NCI-H526 treated with DMSO at 0.1 percent for 48 hours (cell line): ENCODE data around the gene TKT.

ENCODE experiments used
- DNase-seq: peaks from one replicate; lab custom pipeline; 2025; lab: John Stamatoyannopoulos, UW

The TKT gene

DNA sequence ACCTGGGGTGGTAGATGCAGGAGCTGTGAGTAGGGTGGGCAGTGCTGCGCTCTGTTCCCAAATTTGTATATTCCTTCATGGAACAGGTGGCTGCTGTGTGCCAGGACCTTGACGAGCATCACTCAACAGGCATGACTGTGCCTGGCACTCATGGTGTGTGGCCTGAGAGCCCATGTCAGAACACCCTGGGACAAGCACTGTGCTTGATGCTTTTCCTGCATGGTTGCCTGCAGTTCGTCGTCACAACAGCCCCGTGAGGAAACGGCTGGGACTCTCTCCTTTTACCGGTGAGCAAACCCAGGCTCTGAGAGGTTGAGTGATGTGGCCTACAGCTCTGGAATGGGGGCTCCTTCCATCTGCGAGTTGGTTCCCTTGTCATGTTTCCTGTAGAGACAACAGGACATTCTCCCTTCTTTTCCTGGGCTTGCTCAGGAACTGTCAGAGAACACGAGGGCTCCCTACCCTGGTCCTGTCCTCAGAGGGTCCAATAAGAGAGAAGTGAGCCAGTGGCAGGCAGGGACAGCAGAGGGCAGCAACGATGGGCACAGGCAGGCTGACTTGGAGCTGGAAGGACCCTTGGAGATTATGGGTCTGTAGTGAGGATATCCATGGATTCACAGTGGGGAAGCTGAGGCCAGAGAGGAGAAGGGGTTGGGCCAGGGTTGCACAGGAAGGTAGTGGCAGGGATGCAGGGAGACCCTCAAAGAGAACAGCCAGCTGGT is 57.4 kb downstream of the TKT start:
- no peak for DNase-seq

DNA sequence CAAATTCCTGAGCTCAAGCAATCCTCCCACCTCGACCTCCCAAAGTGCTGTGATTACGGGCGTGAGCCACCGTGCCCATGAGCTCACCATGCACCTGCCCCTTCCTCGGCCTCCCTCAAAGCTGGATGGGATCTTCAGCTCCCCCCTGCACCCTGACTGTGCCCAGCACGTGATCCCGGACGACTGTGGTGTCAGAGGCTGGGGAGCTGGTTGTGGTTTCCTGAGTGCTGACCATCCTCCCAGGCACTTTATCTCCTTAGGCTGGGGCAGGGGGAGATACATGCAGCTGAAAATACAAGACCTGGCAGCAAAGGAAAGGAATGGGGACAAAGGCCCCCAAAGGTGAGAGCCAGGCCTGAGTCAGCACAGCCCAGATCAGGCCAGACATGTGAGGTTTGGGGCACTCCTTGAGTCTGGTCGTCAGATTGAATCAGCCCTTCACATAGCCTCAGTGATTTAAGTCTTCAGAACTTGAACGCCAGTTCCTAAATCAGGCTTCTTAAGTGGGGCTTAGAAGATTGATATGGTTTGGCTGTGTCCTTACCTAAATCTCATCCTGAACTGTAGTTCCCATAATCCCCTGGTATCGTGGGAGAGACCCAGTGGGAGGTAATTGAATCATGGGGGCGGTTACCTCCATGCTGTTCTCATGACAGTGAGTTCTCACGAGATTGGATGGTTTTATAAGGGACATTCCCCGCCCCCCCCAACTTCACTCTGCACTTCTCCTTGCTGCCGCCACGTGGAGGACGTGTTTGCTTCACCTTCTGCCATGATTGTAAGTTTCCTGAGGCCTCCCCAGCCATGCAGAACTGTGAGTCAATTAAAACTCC is 59.0 kb downstream of the TKT start:
- no peak for DNase-seq

DNA sequence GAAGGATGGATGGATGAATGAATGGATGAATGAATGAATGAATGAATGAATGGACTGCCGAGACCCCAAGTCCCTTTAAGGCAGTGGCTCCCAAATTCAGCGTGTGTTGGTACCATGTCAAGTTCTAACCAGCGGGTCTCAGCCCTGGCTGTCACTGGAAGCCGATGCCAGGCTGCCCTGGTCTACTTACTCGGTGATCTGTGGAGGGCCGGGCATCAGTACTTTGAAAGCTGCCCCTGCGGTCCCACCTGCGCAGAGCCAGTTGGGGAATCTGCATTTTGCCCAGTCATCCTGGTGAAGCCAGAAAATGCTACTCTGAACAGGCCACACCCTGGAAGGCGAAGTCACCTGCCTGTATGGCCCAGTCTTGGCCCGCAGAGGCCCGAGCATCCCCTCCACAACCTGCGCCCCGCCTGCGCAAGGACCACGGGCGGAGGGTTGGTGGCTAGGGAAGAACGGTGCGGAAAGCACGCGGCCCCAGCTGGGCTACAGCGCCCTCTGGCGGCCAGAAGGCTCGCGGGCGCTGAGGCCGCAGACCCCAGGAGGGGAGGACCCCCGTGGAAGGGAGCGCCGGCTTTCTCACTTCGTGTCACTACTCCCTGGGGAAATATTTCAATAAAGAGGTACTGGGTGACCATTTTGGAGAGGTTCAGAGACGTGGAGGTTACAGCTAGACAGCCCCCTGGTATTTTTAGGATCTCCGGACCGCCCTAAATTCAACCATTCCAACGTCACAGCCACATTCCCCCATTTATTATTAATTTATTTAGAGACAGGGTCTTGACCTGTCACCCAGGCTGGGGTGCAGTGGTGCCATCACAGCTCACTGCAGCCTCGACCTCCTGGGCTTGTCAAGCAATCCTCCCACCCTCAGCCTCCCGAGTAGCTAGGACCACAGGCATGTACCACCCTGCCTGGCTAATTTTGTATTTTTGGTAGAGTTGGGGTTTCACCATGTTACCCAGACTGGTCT is 59.9 kb downstream of the TKT start:
- peak; percentile 23 for DNase-seq

DNA sequence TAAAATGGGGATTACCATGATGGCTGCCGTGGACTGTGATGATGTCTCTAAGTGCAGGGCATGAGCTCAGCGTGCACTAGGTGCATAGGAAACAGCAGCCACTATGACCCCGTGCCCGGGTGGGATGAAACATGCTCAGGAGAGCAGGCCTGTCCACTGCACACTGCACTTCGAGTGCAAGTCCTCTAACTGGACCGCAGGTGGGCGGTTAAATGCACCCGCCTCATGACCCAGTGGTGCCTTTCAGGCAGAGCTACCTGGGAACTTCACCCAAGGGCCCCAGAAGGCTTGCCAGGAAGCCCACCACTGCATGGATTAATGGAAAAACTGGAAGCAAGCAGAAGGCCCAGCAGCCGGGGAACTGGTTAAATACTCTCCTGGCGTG is 60.8 kb downstream of the TKT start:
- DNase-seq: no peak

DNA sequence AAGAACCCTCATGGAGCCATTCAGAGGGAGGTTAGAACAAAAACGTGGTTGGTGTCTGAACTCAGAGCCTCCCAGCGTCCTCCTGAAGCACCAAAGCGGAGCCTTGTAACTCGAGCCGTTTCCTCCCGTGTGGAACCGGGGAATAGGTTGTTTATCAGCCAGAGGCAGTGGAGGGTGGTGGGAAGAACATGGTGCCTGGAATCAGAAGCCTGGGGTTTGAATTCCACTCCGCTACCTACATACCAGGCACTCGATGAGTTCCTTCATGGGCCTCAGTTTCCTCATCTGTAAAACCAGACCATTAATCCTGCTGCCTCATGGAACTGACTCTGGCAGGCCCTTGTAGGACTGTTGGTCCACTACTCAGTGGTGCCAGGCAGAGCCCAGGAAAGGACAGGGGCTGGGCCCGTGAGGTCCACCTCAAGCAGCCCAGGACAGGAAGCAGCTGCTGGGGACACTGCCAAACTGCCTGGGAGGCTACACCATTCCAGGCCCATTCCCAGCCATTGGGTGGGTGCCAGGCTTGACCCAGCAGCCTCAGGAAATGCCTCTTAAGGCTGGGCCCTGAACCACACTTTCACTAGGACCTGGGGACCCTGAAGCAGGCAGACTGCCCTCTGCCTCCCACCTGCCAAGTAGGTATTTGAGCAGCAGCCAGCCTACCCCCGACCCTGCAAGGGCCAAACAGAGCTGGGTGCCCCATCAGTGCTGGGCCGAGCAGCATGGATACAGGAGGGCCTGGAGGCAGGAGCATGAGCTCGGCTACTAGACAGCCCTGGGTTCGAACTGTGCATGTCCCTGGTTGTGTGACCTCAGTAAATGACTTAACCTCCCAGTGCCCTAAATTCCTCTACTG is 61.4 kb downstream of the TKT start:
- no peak for DNase-seq

DNA sequence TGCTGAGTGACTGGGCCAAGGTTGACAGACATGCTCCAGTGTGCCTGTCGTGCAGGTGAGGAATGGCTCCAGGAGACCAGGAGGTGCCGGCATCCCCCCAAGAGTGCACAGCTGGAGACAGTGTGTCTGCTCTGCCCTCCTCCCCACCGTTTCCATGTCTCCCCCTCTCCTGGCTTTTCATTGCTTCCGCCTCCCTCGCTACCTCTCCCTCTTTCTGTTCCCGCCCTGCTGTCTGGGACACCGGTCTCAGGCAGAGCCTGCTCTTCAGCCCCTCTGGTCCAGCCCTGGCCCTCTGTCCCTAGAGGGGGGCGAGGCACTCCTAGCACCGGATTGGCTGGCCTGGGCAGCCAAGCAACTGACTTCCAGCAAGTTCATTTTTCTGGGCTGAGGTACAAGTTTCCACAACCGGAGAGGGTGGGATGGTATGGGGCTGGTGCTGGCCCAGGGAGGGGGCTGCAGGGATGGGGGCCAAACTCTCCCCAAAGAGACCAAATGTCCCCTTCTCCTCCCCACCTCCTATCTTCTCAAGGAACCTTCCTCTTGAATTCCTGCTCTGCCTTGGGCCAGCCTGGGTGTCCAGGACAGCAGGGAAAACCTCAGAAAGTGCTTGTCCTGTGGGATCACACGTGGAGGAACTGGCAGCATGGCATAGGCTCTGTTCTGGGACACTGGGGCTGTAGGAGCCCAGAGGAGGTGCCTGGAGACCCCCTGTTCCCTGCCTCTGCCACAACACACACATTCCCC is 62.2 kb downstream of the TKT start:
- DNase-seq: no peak

DNA sequence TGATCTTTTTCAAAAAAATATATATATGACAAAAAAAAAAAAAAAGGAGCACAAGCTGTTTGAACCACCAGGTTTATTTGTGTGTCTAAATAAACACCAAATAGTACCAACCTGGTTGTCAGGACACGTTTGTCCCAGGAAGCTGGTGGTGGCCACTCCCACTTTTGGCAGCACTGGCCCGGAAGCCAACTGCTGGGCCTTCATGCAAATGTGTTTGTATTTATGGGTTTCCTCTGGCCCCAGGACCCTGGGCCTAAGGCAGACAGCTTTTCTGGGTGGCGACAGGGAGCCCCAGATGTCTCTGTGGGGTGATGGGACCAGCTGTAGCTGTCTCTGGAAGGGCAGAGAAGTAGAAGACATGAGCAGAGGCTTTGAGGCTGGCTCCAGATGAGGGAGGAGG is 63.2 kb downstream of the TKT start:
- no peak for DNase-seq

DNA sequence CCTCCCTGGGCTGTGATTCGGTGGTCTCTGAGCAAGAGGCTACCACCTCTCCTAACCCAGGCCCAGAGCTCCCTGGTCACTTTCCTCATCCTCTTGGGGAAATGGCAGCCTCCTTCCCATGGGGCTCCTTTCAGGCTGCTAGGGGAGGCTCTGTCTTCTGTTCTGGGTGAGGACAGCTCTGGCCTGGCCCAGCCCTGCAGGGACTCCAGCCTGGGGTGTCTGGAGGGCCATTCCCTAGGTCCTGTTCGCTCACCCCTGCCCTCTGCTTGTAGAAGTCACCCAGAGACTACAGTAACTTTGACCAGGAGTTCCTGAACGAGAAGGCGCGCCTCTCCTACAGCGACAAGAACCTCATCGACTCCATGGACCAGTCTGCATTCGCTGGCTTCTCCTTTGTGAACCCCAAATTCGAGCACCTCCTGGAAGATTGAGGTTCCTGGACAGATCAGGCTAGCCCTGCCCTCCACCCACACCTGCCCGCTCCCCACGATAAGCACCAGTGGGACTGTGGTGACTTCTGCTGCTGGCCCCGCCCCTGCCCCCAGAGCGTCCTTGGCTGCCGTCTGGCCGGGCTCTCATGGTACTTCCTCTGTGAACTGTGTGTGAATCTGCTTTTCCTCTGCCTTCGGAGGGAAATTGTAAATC is 63.9 kb downstream of the TKT start:
- no peak for DNase-seq

DNA sequence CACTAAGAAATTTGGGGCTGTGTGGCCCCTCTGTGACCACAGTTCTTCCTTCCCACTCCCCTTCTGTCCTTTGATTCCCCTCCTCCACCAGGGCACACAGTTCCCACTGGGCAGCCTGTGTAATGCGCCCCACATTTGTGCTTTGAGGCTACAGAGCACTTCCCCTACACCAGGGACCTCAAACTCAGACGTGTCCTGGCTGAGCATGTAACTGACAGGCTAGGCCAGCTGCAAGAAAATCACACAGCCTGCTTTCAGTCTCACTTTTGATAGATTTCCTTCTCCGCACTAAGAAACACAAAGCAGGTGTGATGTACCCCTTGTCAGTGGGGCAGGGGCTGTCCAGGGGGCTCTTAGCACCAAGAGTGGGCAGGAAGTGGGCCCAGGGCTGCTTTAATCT is 65.2 kb downstream of the TKT start:
- DNase-seq: no peak

DNA sequence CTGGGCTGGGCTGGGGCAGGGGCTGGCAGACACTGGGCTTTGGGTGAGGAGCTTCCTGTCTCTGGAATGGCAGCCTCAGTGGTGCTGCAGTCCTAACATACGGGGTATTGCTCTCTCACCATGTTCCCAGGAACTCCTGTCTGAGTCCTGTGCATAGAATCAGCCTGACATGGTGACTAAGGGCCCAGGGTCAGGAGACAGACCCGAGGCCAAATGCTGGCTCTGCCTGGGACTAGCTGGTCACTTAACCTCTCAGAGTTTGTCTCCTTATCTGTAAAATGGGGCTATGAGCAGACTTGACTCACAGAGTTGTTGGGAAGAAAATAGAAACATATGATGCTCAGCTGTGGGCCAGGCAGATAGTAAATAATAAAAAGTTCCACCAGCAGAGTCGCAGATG is 66.5 kb downstream of the TKT start:
- no peak for DNase-seq

DNA sequence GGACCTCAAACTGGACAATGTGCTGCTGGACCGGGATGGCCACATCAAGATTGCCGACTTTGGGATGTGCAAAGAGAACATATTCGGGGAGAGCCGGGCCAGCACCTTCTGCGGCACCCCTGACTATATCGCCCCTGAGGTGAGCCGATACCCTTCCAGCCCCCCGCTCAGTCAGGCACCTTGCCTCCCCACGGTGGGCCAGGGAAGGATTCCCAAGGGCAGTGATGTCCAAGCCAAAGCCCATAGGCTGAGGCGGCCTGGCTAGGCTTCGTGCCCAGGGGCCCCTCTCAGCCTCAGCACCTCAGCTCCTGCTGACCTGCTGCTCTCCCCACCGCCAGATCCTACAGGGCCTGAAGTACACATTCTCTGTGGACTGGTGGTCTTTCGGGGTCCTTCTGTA is 67.1 kb downstream of the TKT start:
- DNase-seq: no peak

DNA sequence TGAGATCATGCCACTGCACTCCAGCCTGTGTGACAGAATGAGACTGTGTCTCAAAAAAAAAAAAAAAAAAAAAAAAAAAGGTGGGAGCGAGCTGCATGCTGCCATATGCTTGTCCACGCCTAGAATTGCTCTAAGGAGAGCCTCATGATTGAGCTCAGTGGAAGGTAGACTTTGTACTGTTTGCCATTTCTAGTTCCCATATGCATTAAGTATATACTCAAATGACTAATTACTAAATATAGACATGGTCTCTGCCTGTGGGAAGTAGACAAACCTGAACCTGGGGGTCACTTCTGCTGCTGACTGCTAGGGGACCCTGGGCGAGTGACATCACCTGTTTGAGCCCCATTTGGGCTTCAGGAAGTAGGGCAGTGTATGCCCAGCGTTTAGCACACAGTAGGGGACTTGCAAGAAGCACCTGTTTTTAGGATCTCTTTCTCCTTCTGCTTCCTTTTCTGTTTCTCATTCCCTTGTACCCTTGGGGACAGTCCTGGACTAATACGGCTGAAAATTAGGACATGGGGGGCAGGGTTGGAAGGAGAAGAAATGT is 67.6 kb downstream of the TKT start:
- DNase-seq: no peak

DNA sequence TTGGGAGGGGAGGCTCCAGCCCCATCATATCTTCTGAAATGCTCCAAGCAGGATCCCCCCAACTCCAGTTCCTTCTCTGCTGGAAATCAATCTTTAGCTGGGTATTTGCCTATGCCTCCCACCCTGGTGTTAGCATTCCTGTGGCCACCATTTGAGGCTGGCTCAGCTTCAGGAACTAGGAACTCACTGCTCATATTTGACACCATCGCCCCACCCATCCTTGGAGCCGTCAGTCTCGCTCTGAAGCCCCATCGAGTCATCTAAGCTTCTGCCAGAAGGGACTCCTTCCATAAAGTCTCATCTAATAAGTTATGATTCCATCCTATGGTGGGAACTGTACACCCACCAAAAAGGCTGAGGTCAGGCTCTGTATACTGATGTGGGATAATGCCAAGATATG is 68.4 kb downstream of the TKT start:
- no peak for DNase-seq

DNA sequence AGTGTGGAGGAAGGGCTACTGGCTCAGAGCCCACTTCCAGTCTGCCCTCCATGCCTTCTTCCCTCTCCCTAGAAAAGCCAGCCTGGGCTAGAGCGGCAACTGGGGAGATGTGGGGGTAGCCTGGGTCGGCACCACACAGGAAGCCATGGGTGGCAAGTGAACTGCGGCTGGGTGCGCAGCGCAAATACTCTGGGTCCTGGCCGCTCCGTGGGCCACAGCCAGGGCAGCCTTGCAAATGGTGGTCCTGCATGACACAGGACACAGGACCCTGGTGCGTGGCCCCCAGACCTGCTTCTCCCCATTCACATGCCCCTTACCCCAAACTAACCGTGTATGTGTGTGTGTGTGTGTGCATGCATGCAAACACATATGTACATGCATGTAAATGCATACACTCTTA is 69.1 kb downstream of the TKT start:
- DNase-seq: no peak

DNA sequence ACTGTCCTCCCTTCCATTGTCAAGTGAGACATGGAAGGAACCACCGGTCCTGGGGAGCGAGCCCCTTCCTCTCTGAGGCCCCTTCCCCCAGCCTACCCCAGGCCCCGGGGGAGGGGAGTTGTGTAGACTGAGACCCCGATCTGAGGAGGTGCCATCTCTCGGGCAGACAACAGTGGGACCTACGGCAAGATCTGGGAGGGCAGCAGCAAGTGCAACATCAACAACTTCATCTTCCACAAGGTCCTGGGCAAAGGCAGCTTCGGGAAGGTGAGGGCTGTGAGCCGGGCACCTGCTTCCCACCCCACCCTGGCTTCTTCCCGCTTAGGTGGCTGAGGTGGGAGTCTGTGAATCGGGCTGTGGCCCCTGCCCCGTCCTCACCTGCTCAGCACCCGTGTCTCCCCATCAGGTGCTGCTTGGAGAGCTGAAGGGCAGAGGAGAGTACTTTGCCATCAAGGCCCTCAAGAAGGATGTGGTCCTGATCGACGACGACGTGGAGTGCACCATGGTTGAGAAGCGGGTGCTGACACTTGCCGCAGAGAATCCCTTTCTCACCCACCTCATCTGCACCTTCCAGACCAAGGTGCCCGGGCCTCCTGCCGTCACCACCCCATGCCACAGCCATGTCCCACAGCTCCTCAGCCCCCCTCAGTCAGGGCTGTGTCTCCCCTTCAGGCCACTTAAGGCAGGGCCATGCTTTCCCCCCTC is 69.9 kb downstream of the TKT start:
- no peak for DNase-seq

DNA sequence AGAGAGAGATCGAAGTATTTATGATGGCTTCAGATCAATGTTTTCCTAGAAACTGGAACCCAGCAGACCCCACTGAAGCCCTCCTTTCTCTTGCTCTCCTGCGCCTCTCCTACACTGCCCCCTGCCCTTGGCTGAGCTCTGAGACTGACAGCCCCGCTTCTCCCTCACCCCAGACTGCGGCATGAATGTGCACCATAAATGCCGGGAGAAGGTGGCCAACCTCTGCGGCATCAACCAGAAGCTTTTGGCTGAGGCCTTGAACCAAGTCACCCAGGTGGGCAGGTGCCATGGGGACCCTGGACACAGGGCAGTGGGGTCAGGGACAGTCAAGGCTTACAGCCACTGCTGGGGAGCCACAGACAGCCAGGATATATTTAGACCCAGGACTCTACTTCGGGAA is 71.1 kb downstream of the TKT start:
- no peak for DNase-seq

DNA sequence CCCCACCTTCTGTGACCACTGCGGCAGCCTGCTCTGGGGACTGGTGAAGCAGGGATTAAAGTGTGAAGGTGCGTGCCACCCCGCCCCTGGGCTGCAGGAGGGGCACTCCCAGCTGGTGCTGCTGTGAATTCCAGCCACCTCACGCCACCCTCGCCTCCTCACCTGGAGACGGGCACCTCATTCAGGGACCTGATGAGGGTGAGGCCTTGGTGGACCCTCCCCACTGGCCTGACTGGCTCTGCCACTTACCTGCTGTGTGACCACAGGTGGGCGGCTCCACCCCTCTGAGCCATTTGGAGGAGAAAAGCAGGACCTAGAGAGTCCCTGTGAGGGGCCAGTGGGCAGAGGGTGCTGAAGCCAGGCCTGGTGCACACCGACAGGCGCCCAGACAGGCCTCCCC is 72.3 kb downstream of the TKT start:
- DNase-seq: no peak

DNA sequence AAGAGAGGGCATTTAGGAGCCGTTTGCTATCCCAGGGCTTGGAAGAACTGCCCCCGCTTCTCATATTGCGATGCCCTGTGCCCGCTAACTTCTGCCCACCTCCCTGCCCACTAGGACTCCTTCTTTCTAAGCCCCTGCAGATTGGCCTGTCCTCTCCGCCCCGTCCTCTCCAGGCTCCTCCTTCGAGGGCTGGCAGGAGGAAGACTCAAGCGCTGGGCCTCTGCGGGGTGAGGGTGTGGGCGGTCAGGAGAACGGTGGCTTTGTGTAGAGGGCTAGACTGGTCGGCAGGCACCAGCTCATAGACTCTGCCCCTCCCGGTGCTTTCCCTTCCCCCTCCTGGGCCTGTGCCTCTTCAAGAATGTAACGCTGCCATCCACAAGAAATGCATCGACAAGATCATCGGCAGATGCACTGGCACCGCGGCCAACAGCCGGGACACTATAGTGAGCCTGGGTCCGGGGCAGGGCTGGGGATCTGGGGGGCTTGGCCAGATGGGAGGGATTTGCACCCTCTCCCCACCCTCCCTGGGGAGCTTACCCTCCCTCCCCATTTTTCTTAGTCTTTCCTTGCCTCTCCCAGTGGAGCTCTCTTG is 73.0 kb downstream of the TKT start:
- no peak for DNase-seq

DNA sequence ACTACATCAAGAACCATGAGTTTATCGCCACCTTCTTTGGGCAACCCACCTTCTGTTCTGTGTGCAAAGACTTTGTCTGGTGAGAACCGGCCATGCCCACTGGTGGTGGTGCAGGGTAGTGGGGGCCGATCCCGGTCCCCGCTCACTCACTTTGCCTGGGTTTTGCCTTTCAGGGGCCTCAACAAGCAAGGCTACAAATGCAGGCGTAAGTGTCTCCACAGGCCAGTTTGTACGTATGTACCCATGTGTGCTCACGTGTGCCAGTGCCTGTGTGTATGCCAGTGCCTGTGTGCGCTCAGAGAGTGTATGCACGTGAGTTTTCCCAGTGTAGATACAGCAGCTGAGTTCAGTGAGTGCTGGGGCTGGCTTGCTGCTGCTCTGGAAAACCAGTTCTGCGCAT is 74.3 kb downstream of the TKT start:
- no peak for DNase-seq
